PC-9 (cell line): ENCODE measurements around the gene BCAT1.

Experiments used
- CTCF ChIP-seq: fragments of 200-600 bp; sonication (generic); conservative IDR thresholded peaks from 2 replicates; pipeline ENCODE4 v1.6.1; 2017; ENCODE audit warnings: mixed run types, antibody characterized with exemption, mild to moderate bottlenecking, moderate library complexity
- EZH2 ChIP-seq: fragments of 200-600 bp; sonication (generic); IDR thresholded peaks from 2 replicates; pipeline ENCODE4 v1.8.0; 2017; ENCODE audit warnings: antibody characterized with exemption, low read depth

GRCh38 chr12:24772813-24773212 lies 176.1 kb downstream of the BCAT1 start:
- no peak for TF ChIP-seq CTCF
- TF ChIP-seq EZH2 = no peak
